Hepatocyte (in vitro differentiated cells): ENCODE data around the gene MSI2.

Source experiments
- CTCF ChIP-seq: fragments of 200-600 bp; sonication (generic); IDR thresholded peaks from 2 replicates; pipeline ENCODE4 v1.5.1; 2016; ENCODE audit warnings: antibody characterized with exemption, mild to moderate bottlenecking; ENCODE audit not compliant: poor library complexity
- EZH2 ChIP-seq: fragments of 200-600 bp; sonication (generic); IDR thresholded peaks from 2 replicates; pipeline ENCODE4 v1.6.1; 2016; ENCODE audit warnings: antibody characterized with exemption, mild to moderate bottlenecking, borderline replicate concordance
- EZH2phosphoT487 ChIP-seq: fragments of 200-600 bp; sonication (generic); IDR thresholded peaks from one replicate; pipeline ENCODE4 v1.6.1; 2018; ENCODE audit warnings: antibody characterized with exemption, mild to moderate bottlenecking, low read depth, moderate library complexity; ENCODE audit not compliant: unreplicated experiment, severe bottlenecking

GRCh38 chr17:57458718-57459285 is 202.5 kb downstream of the MSI2 start:
- no peak for TF ChIP-seq CTCF
- TF ChIP-seq EZH2phosphoT487 = no peak
- no peak for TF ChIP-seq EZH2
